ENCODE results near the gene SAMHD1.
"Not testable (repeated sequence)": the region's sequence is repeated elsewhere in the genome, so short reads cannot be mapped to it uniquely, and the experiment has no call there.

SAMHD1 gene

DNA sequence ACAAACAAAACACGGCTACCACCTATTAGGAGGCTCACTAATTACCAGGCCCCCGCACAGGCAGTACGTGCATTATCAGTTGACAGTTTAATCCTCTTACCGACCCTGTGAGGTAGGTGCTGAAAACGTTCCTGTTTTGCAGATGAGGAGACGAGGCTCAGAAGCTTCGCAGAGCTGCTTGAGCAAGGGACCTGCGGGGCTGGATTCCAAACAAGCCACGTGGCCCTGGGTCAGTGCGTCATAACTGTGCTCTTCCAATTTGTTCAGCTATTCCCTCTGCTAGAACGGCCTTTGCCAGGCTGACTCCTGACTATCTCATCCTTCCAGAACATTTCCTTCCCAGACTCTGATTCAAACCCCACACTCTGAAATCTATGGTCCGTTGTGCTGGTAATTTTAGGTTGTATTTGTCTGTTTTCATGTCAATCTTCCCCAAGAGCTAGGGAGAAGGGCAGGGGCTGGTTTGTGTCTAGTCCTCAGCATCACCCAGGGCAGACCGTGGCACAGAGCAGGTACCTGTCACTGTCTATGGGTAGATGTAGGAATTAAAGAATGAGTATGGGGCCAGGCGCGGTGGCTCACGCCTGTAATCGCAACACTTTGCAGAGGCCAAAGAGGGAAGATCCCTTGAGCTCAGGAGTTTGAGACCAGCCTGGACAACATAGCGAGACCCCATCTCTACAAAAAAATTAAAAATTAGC is 104.3 kb downstream of the SAMHD1 start:
- Histone ChIP-seq H3K9ac (ENCODE audit: low read length) (no peak overlapping the region), H3K23ac (ENCODE audit: low read length) (no peak overlapping the region), H3K79me2 (ENCODE audit: control insufficient read depth, insufficient read depth, low read length) (peaks cover 3% of the 10 kb centered on the region), H2BK15ac (replicated peaks; ENCODE audit: low read depth) (no peak overlapping the region), H3K4me2 (ENCODE audit: low read length) (no peak overlapping the region), H3K4ac (ENCODE audit: low read depth, low read length) (no peak overlapping the region), H3K27ac (ENCODE audit: low read depth, low read length) (no peak overlapping the region), H3K4me3 (ENCODE audit: low read length) (no peak overlapping the region), H2BK5ac (ENCODE audit: low read length) (no peak overlapping the region), H4K8ac (ENCODE audit: low read depth, low read length) (no peak overlapping the region), H3K56ac (ENCODE audit: low read length) (no peak overlapping the region), H3K4me1 (ENCODE audit: control insufficient read depth, low read depth, low read length) (peaks cover 2% of the 10 kb centered on the region), H3K79me1 (ENCODE audit: low read length) (peaks cover 13% of the 10 kb centered on the region), H3K18ac (ENCODE audit: low read length) (no peak overlapping the region), H3K27me3 (ENCODE audit: insufficient read depth, low read length, poor library complexity) (no peaks in the 10 kb centered on the region), H2BK120ac (ENCODE audit: low read depth, low read length) (no peak overlapping the region), H4K5ac (ENCODE audit: low read length) (no peak overlapping the region), H2AK5ac (ENCODE audit: low read length) (no peak overlapping the region), H3K36me3 (ENCODE audit: control insufficient read depth, insufficient read depth, low read length) (no peaks in the 10 kb centered on the region)
- WGBS (ENCODE audit: extremely low coverage, insufficient coverage, low lambda C conversion rate) = no CpG with 5 or more reads among the region's 18 CpGs
- peak; percentile 81 for DNase-seq

DNA sequence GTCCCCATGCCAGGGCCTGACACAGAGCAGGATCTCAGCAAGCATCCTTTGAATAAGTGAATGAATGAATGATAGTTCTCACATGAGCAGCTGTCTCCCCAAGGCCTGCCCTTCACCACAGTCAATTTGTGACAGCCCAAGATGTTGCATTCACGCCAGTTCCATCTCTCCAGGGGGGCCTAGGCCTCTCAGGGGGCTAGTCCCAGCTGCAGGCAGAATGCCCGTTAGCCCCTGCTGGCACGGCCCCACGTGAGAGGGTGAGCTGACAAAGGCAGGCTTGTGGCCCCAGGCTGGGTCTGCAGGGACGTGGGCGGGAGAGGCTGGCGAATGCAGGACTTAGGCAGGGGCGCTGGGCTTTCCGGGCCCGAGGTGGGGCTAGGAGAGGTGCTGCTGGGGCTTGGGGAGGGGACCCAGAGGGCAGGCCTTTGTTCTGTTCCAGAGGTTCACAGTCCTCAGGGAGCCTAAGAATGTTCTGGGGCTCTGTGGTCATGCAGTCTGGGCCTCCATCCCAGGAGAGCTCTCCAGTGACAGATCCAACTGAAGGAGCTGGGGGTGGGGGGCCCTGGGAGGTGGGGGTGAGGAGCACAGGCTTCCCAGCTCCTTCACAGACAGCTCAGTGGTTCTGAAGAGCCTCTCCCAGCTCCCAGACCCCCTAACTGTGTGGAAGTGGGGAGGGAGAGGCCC is 106.1 kb downstream of the SAMHD1 start:
- peaks cover 6% of the 10 kb centered on the region for H3K79me1 ChIP-seq (ENCODE audit: low read length)
- H2BK120ac ChIP-seq (ENCODE audit: low read depth, low read length) = no peak overlapping the region
- no peak overlapping the region for H3K4me3 ChIP-seq (ENCODE audit: low read length)
- no peak overlapping the region for H3K23ac ChIP-seq (ENCODE audit: low read length)
- H3K9ac ChIP-seq (ENCODE audit: low read length) = no peak overlapping the region
- no peak overlapping the region for H3K27ac ChIP-seq (ENCODE audit: low read depth, low read length)
- H3K4ac ChIP-seq (ENCODE audit: low read depth, low read length) = no peak overlapping the region
- H3K18ac ChIP-seq (ENCODE audit: low read length) = no peak overlapping the region
- no peak overlapping the region for H4K5ac ChIP-seq (ENCODE audit: low read length)
- no peak overlapping the region for H2AK5ac ChIP-seq (ENCODE audit: low read length)
- peak overlapping the region; percentile 56 for H3K56ac ChIP-seq (ENCODE audit: low read length)
- no peak overlapping the region for H2BK5ac ChIP-seq (ENCODE audit: low read length)
- H3K36me3 ChIP-seq (ENCODE audit: control insufficient read depth, insufficient read depth, low read length) = no peaks in the 10 kb centered on the region
- no peaks in the 10 kb centered on the region for H3K27me3 ChIP-seq (ENCODE audit: insufficient read depth, low read length, poor library complexity)
- H3K4me1 ChIP-seq (ENCODE audit: control insufficient read depth, low read depth, low read length) = peaks cover 2% of the 10 kb centered on the region
- H3K79me2 ChIP-seq (ENCODE audit: control insufficient read depth, insufficient read depth, low read length) = no peaks in the 10 kb centered on the region
- no peak for DNase-seq
- H2BK15ac ChIP-seq (replicated peaks; ENCODE audit: low read depth) = no peak overlapping the region
- no peak overlapping the region for H3K4me2 ChIP-seq (ENCODE audit: low read length)
- no CpG with 5 or more reads among the region's 10 CpGs for WGBS (ENCODE audit: extremely low coverage, insufficient coverage, low lambda C conversion rate)
- no peak overlapping the region for H4K8ac ChIP-seq (ENCODE audit: low read depth, low read length)

DNA sequence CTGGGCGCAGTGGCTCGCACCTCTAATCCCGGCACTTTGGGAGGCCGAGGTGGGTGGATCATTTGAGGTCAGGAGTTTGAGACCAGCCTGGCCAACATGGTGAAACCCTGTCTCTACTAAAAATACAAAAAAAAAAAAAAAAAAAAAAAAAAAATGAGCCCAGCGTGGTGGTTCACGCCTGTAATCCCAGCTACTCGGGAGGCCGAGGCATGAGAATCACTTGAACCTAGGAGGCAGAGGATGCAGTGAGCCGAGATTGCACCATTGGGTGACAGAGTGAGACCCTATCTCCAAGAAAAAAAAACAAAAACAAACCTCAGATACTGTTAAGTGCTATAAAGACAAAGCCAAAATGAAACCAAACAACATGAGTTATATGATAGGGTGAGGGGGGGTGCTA is 110.5 kb downstream of the SAMHD1 start:
- not testable (repeated sequence) for H3K23ac ChIP-seq (ENCODE audit: low read length); H3K4me3 ChIP-seq (ENCODE audit: low read length); H3K4me1 ChIP-seq (ENCODE audit: control insufficient read depth, low read depth, low read length); H4K5ac ChIP-seq (ENCODE audit: low read length); H3K56ac ChIP-seq (ENCODE audit: low read length); H4K8ac ChIP-seq (ENCODE audit: low read depth, low read length); H2BK5ac ChIP-seq (ENCODE audit: low read length); DNase-seq; H2BK120ac ChIP-seq (ENCODE audit: low read depth, low read length); H3K79me2 ChIP-seq (ENCODE audit: control insufficient read depth, insufficient read depth, low read length); H3K9ac ChIP-seq (ENCODE audit: low read length); H3K4me2 ChIP-seq (ENCODE audit: low read length); H3K18ac ChIP-seq (ENCODE audit: low read length); H3K27ac ChIP-seq (ENCODE audit: low read depth, low read length); H2AK5ac ChIP-seq (ENCODE audit: low read length); H3K79me1 ChIP-seq (ENCODE audit: low read length); H3K27me3 ChIP-seq (ENCODE audit: insufficient read depth, low read length, poor library complexity); H2BK15ac ChIP-seq (replicated peaks; ENCODE audit: low read depth); H3K36me3 ChIP-seq (ENCODE audit: control insufficient read depth, insufficient read depth, low read length); H3K4ac ChIP-seq (ENCODE audit: low read depth, low read length)
- whole genome bisulfite sequencing (ENCODE audit: extremely low coverage, insufficient coverage, low lambda C conversion rate) = no CpG with 5 or more reads among the region's 9 CpGs

Data from mesendoderm (in vitro differentiated cells).